GM23338 (cell line): Measurements from ENCODE around the gene SPTB.

Experiments used
- EZH2 ChIP-seq: fragments of 200-600 bp; sonication (generic); IDR thresholded peaks from one replicate; pipeline ENCODE4 v1.8.0; 2017; ENCODE audit warnings: antibody characterized with exemption, mild to moderate bottlenecking, low read depth; ENCODE audit not compliant: unreplicated experiment
- EZH2phosphoT487 ChIP-seq: fragments of 200-600 bp; sonication (generic); IDR thresholded peaks from one replicate; pipeline ENCODE4 v1.8.1; 2018; ENCODE audit warnings: antibody characterized with exemption; ENCODE audit not compliant: unreplicated experiment
- JUNB ChIP-seq: IDR thresholded peaks from one replicate; pipeline ENCODE4 v1.6.1; 2016; ENCODE audit warnings: antibody characterized with exemption; ENCODE audit not compliant: unreplicated experiment
- POLR2AphosphoS5 ChIP-seq: IDR thresholded peaks from 2 replicates; pipeline ENCODE4 v1.6.1; 2016; ENCODE audit warnings: antibody characterized with exemption, low read depth
- TF ChIP-seq, protein P1 (sequence below), 2 experiments: fragments of 200-600 bp in 1 of 2; sonication (generic) in 1 of 2; conservative IDR thresholded peaks; 2 replicates each; pipeline versions ENCODE4 v1.5.1 to v1.6.1; 2016 to 2017; ENCODE audit warnings: antibody characterized with exemption in 2 of 2, low read depth in 2 of 2, mild to moderate bottlenecking in 2 of 2, moderate library complexity in 1 of 2
- TF ChIP-seq, protein P2 (sequence below): IDR thresholded peaks from 2 replicates; pipeline ENCODE4 v1.6.1; 2016; ENCODE audit warnings: antibody characterized with exemption

GRCh38 chr14:64806862-64807495, 72.7 kb downstream of the SPTB start:
- TF ChIP-seq, protein P1, sequence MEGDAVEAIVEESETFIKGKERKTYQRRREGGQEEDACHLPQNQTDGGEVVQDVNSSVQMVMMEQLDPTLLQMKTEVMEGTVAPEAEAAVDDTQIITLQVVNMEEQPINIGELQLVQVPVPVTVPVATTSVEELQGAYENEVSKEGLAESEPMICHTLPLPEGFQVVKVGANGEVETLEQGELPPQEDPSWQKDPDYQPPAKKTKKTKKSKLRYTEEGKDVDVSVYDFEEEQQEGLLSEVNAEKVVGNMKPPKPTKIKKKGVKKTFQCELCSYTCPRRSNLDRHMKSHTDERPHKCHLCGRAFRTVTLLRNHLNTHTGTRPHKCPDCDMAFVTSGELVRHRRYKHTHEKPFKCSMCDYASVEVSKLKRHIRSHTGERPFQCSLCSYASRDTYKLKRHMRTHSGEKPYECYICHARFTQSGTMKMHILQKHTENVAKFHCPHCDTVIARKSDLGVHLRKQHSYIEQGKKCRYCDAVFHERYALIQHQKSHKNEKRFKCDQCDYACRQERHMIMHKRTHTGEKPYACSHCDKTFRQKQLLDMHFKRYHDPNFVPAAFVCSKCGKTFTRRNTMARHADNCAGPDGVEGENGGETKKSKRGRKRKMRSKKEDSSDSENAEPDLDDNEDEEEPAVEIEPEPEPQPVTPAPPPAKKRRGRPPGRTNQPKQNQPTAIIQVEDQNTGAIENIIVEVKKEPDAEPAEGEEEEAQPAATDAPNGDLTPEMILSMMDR (conservative IDR thresholded peaks at IDR 0.05; ENCODE audit: low read depth in 2 of 2), result no peak
- TF ChIP-seq, protein P2, sequence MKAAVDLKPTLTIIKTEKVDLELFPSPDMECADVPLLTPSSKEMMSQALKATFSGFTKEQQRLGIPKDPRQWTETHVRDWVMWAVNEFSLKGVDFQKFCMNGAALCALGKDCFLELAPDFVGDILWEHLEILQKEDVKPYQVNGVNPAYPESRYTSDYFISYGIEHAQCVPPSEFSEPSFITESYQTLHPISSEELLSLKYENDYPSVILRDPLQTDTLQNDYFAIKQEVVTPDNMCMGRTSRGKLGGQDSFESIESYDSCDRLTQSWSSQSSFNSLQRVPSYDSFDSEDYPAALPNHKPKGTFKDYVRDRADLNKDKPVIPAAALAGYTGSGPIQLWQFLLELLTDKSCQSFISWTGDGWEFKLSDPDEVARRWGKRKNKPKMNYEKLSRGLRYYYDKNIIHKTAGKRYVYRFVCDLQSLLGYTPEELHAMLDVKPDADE, result no peak
- TF ChIP-seq POLR2AphosphoS5, result no peak
- TF ChIP-seq EZH2, result no peak
- no peak for TF ChIP-seq EZH2phosphoT487
- no peak for TF ChIP-seq JUNB
